Breast epithelium (tissue), 3 donors: ENCODE data around the gene PSKH1.

Experiments
- POLR2AphosphoS5 ChIP-seq, 3 donors: sonication (generic); formaldehyde crosslinking; IDR thresholded peaks; one replicate each; pipeline ENCODE4 v1.6.1; 2017; ENCODE audit warnings: antibody characterized with exemption in 3 of 3
- TF ChIP-seq, protein P1 (sequence below), 3 donors: fragments of 450-650 bp; IDR thresholded peaks; one replicate each; pipeline ENCODE4 v1.5.1; 2016 to 2017; ENCODE audit warnings: antibody characterized with exemption in 3 of 3, mild to moderate bottlenecking in 3 of 3, moderate library complexity in 3 of 3

DNA sequence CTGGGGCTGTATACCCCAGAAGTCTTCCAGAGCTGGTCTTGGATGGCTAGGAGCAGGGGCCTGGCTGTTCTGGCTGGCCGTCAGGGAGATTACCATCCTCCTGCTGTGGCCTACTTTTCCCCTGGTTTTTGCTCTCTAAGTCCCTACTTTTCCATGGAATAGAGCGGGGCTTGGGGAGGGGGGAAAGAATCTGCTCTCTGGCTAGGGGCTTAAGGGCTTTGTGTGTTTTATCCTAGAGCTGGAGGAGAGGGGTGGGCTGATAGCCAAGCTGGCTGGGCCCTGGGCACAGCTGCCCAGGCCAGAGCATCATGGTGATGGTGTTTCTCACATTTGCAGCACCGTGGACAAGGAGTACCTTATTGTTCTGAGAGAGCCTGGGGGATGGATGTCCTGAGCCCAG is 4.7 kb upstream of the PSKH1 start:
- TF ChIP-seq POLR2AphosphoS5 (IDR thresholded peaks at IDR 0.05): no peak
- TF ChIP-seq, protein P1, sequence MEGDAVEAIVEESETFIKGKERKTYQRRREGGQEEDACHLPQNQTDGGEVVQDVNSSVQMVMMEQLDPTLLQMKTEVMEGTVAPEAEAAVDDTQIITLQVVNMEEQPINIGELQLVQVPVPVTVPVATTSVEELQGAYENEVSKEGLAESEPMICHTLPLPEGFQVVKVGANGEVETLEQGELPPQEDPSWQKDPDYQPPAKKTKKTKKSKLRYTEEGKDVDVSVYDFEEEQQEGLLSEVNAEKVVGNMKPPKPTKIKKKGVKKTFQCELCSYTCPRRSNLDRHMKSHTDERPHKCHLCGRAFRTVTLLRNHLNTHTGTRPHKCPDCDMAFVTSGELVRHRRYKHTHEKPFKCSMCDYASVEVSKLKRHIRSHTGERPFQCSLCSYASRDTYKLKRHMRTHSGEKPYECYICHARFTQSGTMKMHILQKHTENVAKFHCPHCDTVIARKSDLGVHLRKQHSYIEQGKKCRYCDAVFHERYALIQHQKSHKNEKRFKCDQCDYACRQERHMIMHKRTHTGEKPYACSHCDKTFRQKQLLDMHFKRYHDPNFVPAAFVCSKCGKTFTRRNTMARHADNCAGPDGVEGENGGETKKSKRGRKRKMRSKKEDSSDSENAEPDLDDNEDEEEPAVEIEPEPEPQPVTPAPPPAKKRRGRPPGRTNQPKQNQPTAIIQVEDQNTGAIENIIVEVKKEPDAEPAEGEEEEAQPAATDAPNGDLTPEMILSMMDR (IDR thresholded peaks at IDR 0.05): no peak
